GM23338 (cell line): ENCODE results near the gene TIMM50. TPM values are rescaled to one million over a fixed set of nuclear protein-coding genes. Genes with fewer than 3 reads are reported as not detected.
"Not testable (repeated sequence)": the region's sequence is repeated elsewhere in the genome, so short reads cannot be mapped to it uniquely, and the experiment has no call there.

ENCODE experiments used
- ATAC-seq: fragments of 200-7000 bp; cut with Tn5 transposase; 3 replicates; pipeline ENCODE4 v1.9.1; 2020
- DNase-seq: peaks from one replicate; pipeline ENCODE4 v3.0.0-alpha.2; 2015; ENCODE audit warnings: low spot score
- H2AFZ ChIP-seq: fragments of 200-600 bp; sonication (generic); 2 replicates; pipeline ENCODE4 v1.8.0; 2016; ENCODE audit warnings: antibody characterized with exemption, mild to moderate bottlenecking, moderate library complexity
- H3F3A ChIP-seq: fragments of 200-600 bp; sonication (generic); replicated peaks from 2 replicates; pipeline ENCODE4 v1.8.0; 2017; ENCODE audit warnings: antibody characterized with exemption, mixed run types, low read depth
- H3K27ac ChIP-seq: fragments of 200-600 bp; sonication (generic); 2 replicates; pipeline ENCODE4 v1.6.1; 2016; ENCODE audit warnings: low read depth
- H3K27me3 ChIP-seq: fragments of 200-600 bp; sonication (generic); 2 replicates; pipeline ENCODE4 v1.8.0; 2016; ENCODE audit warnings: mild to moderate bottlenecking, mixed run types, moderate library complexity; ENCODE audit not compliant: insufficient read depth
- H3K36me3 ChIP-seq: fragments of 200-600 bp; sonication (generic); 2 replicates; pipeline ENCODE4 v1.8.0; 2016; ENCODE audit warnings: mild to moderate bottlenecking; ENCODE audit not compliant: insufficient read depth
- H3K4me1 ChIP-seq: fragments of 200-600 bp; sonication (generic); 2 replicates; pipeline ENCODE4 v1.8.0; 2016; ENCODE audit warnings: mild to moderate bottlenecking, moderate library complexity; ENCODE audit not compliant: insufficient read depth
- H3K4me2 ChIP-seq: fragments of 200-600 bp; sonication (generic); 2 replicates; pipeline ENCODE4 v1.7.1; 2017; ENCODE audit warnings: mixed run types
- H3K4me3 ChIP-seq: fragments of 200-600 bp; sonication (generic); 2 replicates; pipeline ENCODE4 v1.6.1; 2016; ENCODE audit warnings: mixed run types
- H3K79me2 ChIP-seq: fragments of 200-600 bp; sonication (generic); replicated peaks from 2 replicates; pipeline ENCODE4 v1.8.0; 2017; ENCODE audit warnings: mild to moderate bottlenecking; ENCODE audit not compliant: insufficient read depth
- H3K9me2 ChIP-seq: fragments of 200-600 bp; sonication (generic); 2 replicates; pipeline ENCODE4 v1.8.0; 2017; ENCODE audit not compliant: insufficient read depth
- H4K20me1 ChIP-seq: fragments of 200-600 bp; sonication (generic); replicated peaks from 2 replicates; pipeline ENCODE4 v1.8.0; 2017; ENCODE audit warnings: mild to moderate bottlenecking; ENCODE audit not compliant: insufficient read depth
- H3K27ac Mint-ChIP-seq: 2 replicates; pipeline ENCODE4 v1.8.0; 2020; ENCODE audit warnings: inconsistent platforms, mild to moderate bottlenecking, moderate library complexity, mixed read lengths
- H3K27me3 Mint-ChIP-seq: 3 replicates; pipeline ENCODE4 v1.8.0; 2022; ENCODE audit warnings: low read depth, mild to moderate bottlenecking, moderate library complexity, mixed read lengths, inconsistent platforms; ENCODE audit not compliant: insufficient read depth, poor library complexity
- H3K36me3 Mint-ChIP-seq: 3 replicates; pipeline ENCODE4 v1.8.0; 2021; ENCODE audit warnings: low read depth, mild to moderate bottlenecking, inconsistent platforms, moderate library complexity, mixed read lengths
- H3K4me1 Mint-ChIP-seq: 3 replicates; pipeline ENCODE4 v1.8.0; 2020; ENCODE audit warnings: mild to moderate bottlenecking, inconsistent platforms, mixed read lengths
- H3K4me3 Mint-ChIP-seq: 3 replicates; pipeline ENCODE4 v1.8.0; 2021; ENCODE audit warnings: moderate library complexity, mild to moderate bottlenecking, inconsistent platforms, mixed read lengths
- H3K9me3 Mint-ChIP-seq: 3 replicates; pipeline ENCODE4 v1.8.0; 2020; ENCODE audit warnings: moderate library complexity, mild to moderate bottlenecking, inconsistent platforms, mixed read lengths
- CREB1 ChIP-seq: fragments of 250-450 bp; sonication (Bioruptor Pico); IDR thresholded peaks from 2 replicates; pipeline ENCODE4 v1.5.0; 2020; ENCODE audit warnings: low read depth, mild to moderate bottlenecking, moderate library complexity
- EZH2 ChIP-seq: fragments of 200-600 bp; sonication (generic); IDR thresholded peaks from one replicate; pipeline ENCODE4 v1.8.0; 2017; ENCODE audit warnings: antibody characterized with exemption, mild to moderate bottlenecking, low read depth; ENCODE audit not compliant: unreplicated experiment
- EZH2phosphoT487 ChIP-seq: fragments of 200-600 bp; sonication (generic); IDR thresholded peaks from one replicate; pipeline ENCODE4 v1.8.1; 2018; ENCODE audit warnings: antibody characterized with exemption; ENCODE audit not compliant: unreplicated experiment
- JUNB ChIP-seq: IDR thresholded peaks from one replicate; pipeline ENCODE4 v1.6.1; 2016; ENCODE audit warnings: antibody characterized with exemption; ENCODE audit not compliant: unreplicated experiment
- NANOG ChIP-seq: IDR thresholded peaks from 2 replicates; pipeline ENCODE4 v1.6.1; 2016; ENCODE audit warnings: antibody characterized with exemption, borderline replicate concordance
- POLR2AphosphoS5 ChIP-seq: IDR thresholded peaks from 2 replicates; pipeline ENCODE4 v1.6.1; 2016; ENCODE audit warnings: antibody characterized with exemption, low read depth
- STAT1 ChIP-seq: IDR thresholded peaks from one replicate; pipeline ENCODE4 v1.6.1; 2016; ENCODE audit warnings: antibody characterized with exemption; ENCODE audit not compliant: unreplicated experiment
- ZNF331 ChIP-seq: fragments of 250-450 bp; sonication (Bioruptor Pico); IDR thresholded peaks from 2 replicates; pipeline ENCODE4 v1.5.0; 2020; ENCODE audit warnings: low read depth, mild to moderate bottlenecking, moderate library complexity
- polyA plus RNA-seq: library from polyadenylated mRNA; unstranded; fragments of >200 nt; fragmentation: Nextera tagmentation; extraction: Ambion mirVana; gene quantifications from 2 replicates; pipeline ENCODE4 v1.2.1, GENCODE V29; 2016
- total RNA-seq: library from RNA; depleted of rRNA; stranded (reverse); fragments of >200 nt; shearing (Covaris generic); gene quantifications from 2 replicates; pipeline ENCODE4 v1.2.3, GENCODE V29; 2014
- TF ChIP-seq, protein P1 (sequence below): IDR thresholded peaks from 2 replicates; pipeline ENCODE4 v1.6.1; 2016; ENCODE audit warnings: antibody characterized with exemption
- TF ChIP-seq, protein P2 (sequence below), 2 experiments: fragments of 200-600 bp in 1 of 2; sonication (generic) in 1 of 2; conservative IDR thresholded peaks; 2 replicates each; pipeline versions ENCODE4 v1.5.1 to v1.6.1; 2016 to 2017; ENCODE audit warnings: antibody characterized with exemption in 2 of 2, low read depth in 2 of 2, mild to moderate bottlenecking in 2 of 2, moderate library complexity in 1 of 2
- TF ChIP-seq, protein P3 (sequence below): fragments of 250-450 bp; sonication (Bioruptor Pico); IDR thresholded peaks from 2 replicates; pipeline ENCODE4 v1.5.0; 2020; ENCODE audit warnings: mild to moderate bottlenecking, moderate library complexity

TIMM50 gene
- total and polyA plus RNA-seq, 2 experiments from 2014 or later, result 119 to 139 TPM

DNA sequence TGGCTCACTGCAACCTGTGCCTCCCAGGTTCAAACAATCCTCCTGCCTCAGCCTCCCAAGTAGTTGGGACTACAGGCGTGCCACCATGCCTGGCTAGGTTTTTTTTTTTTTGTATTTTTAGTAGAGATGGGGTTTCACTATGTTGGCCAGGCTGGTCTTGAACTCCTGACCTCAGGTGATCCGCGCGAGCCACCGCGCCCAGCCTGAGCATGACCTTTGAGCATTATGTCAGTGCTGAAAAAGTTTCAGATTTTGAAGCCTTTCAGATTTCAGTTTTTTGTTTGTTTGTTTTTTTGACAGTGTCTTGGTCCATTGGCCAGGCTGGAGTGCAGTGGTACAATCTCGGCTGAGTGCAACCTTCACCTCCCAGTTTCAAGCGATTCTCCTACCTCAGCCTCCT lies 29.4 kb upstream of the TIMM50 start:
- H3K36me3 ChIP-seq, H3F3A ChIP-seq, H3K9me2 ChIP-seq, DNase-seq, H3K4me1 ChIP-seq, H3K4me1 Mint-ChIP-seq, H3K4me2 ChIP-seq, H2AFZ ChIP-seq, H3K4me3 Mint-ChIP-seq, H3K4me3 ChIP-seq, H3K9me3 Mint-ChIP-seq, H3K27ac ChIP-seq, H3K27ac Mint-ChIP-seq, H3K27me3 Mint-ChIP-seq, H3K27me3 ChIP-seq, ATAC-seq: not testable (repeated sequence)
- peaks cover 31% of the 10 kb centered on the region for H4K20me1 ChIP-seq
- H3K36me3 Mint-ChIP-seq, result peaks cover 47% of the 10 kb centered on the region
- H3K79me2 ChIP-seq, result peaks cover 95% of the 10 kb centered on the region

DNA sequence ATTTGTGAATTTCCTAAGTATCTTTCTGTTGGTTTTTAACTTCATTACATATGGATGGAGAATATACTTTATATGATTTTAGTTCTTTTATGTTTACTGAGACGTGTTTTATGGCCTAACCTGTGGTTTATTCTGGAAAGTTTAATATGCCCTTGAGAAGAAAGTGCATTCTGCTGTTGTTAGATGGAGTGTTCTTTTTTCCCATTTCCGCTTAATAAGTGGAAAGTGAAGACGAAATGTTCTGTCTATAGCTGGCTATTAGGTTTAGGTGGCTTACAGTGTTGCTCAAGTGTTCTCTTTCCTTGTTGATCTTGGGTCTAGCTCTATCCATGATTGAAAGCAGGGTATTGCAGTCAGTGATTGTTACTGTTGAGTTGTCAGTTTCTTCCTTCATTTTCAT lies 17.2 kb upstream of the TIMM50 start:
- Mint-ChIP-seq H3K27me3 (peaks cover 3% of the 10 kb centered on the region), H3K4me3 (no peak overlapping the region), H3K9me3 (no peaks in the 10 kb centered on the region), H3K27ac (no peak overlapping the region), H3K4me1 (no peaks in the 10 kb centered on the region; the same call in 2 of the 3 replicates), H3K36me3 (peaks cover 60% of the 10 kb centered on the region)
- H3F3A ChIP-seq, result 0 out of 2 replicates have a peak, but pooled peaks cover 4% of the 10 kb centered on the region
- no peak overlapping the region for H2AFZ ChIP-seq
- no peaks in the 10 kb centered on the region for H3K79me2 ChIP-seq
- ATAC-seq, result no peak
- H3K9me2 ChIP-seq, result no peaks in the 10 kb centered on the region
- H3K4me2 ChIP-seq, result no peak overlapping the region
- H3K36me3 ChIP-seq, result peaks cover 40% of the 10 kb centered on the region
- H3K4me1 ChIP-seq, result no peaks in the 10 kb centered on the region
- no peak for DNase-seq
- H4K20me1 ChIP-seq, result peaks cover 8% of the 10 kb centered on the region; the same call in 1 of the 2 replicates
- no peaks in the 10 kb centered on the region for H3K27me3 ChIP-seq
- no peak overlapping the region for H3K4me3 ChIP-seq
- H3K27ac ChIP-seq, result no peak overlapping the region
- TF ChIP-seq, protein P1, sequence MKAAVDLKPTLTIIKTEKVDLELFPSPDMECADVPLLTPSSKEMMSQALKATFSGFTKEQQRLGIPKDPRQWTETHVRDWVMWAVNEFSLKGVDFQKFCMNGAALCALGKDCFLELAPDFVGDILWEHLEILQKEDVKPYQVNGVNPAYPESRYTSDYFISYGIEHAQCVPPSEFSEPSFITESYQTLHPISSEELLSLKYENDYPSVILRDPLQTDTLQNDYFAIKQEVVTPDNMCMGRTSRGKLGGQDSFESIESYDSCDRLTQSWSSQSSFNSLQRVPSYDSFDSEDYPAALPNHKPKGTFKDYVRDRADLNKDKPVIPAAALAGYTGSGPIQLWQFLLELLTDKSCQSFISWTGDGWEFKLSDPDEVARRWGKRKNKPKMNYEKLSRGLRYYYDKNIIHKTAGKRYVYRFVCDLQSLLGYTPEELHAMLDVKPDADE, result no peak
- no peak for TF ChIP-seq CREB1
- TF ChIP-seq POLR2AphosphoS5, result no peak
- TF ChIP-seq, protein P2, sequence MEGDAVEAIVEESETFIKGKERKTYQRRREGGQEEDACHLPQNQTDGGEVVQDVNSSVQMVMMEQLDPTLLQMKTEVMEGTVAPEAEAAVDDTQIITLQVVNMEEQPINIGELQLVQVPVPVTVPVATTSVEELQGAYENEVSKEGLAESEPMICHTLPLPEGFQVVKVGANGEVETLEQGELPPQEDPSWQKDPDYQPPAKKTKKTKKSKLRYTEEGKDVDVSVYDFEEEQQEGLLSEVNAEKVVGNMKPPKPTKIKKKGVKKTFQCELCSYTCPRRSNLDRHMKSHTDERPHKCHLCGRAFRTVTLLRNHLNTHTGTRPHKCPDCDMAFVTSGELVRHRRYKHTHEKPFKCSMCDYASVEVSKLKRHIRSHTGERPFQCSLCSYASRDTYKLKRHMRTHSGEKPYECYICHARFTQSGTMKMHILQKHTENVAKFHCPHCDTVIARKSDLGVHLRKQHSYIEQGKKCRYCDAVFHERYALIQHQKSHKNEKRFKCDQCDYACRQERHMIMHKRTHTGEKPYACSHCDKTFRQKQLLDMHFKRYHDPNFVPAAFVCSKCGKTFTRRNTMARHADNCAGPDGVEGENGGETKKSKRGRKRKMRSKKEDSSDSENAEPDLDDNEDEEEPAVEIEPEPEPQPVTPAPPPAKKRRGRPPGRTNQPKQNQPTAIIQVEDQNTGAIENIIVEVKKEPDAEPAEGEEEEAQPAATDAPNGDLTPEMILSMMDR (conservative IDR thresholded peaks at IDR 0.05; ENCODE audit: low read depth in 2 of 2), result no peak
- no peak for TF ChIP-seq NANOG
- TF ChIP-seq STAT1, result no peak
- TF ChIP-seq ZNF331, result no peak
- TF ChIP-seq JUNB, result no peak
- TF ChIP-seq EZH2phosphoT487, result no peak
- TF ChIP-seq, protein P3, sequence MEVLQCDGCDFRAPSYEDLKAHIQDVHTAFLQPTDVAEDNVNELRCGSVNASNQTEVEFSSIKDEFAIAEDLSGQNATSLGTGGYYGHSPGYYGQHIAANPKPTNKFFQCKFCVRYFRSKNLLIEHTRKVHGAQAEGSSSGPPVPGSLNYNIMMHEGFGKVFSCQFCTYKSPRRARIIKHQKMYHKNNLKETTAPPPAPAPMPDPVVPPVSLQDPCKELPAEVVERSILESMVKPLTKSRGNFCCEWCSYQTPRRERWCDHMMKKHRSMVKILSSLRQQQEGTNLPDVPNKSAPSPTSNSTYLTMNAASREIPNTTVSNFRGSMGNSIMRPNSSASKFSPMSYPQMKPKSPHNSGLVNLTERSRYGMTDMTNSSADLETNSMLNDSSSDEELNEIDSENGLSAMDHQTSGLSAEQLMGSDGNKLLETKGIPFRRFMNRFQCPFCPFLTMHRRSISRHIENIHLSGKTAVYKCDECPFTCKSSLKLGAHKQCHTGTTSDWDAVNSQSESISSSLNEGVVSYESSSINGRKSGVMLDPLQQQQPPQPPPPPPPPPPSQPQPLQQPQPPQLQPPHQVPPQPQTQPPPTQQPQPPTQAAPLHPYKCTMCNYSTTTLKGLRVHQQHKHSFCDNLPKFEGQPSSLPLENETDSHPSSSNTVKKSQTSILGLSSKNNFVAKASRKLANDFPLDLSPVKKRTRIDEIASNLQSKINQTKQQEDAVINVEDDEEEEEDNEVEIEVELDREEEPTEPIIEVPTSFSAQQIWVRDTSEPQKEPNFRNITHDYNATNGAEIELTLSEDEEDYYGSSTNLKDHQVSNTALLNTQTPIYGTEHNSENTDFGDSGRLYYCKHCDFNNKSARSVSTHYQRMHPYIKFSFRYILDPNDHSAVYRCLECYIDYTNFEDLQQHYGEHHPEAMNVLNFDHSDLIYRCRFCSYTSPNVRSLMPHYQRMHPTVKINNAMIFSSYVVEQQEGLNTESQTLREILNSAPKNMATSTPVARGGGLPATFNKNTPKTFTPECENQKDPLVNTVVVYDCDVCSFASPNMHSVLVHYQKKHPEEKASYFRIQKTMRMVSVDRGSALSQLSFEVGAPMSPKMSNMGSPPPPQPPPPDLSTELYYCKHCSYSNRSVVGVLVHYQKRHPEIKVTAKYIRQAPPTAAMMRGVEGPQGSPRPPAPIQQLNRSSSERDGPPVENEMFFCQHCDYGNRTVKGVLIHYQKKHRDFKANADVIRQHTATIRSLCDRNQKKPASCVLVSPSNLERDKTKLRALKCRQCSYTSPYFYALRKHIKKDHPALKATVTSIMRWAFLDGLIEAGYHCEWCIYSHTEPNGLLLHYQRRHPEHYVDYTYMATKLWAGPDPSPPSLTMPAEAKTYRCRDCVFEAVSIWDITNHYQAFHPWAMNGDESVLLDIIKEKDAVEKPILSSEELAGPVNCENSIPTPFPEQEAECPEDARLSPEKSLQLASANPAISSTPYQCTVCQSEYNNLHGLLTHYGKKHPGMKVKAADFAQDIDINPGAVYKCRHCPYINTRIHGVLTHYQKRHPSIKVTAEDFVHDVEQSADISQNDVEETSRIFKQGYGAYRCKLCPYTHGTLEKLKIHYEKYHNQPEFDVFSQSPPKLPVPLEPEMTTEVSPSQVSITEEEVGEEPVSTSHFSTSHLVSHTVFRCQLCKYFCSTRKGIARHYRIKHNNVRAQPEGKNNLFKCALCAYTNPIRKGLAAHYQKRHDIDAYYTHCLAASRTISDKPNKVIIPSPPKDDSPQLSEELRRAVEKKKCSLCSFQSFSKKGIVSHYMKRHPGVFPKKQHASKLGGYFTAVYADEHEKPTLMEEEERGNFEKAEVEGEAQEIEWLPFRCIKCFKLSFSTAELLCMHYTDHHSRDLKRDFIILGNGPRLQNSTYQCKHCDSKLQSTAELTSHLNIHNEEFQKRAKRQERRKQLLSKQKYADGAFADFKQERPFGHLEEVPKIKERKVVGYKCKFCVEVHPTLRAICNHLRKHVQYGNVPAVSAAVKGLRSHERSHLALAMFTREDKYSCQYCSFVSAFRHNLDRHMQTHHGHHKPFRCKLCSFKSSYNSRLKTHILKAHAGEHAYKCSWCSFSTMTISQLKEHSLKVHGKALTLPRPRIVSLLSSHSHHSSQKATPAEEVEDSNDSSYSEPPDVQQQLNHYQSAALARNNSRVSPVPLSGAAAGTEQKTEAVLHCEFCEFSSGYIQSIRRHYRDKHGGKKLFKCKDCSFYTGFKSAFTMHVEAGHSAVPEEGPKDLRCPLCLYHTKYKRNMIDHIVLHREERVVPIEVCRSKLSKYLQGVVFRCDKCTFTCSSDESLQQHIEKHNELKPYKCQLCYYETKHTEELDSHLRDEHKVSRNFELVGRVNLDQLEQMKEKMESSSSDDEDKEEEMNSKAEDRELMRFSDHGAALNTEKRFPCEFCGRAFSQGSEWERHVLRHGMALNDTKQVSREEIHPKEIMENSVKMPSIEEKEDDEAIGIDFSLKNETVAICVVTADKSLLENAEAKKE (CRISPR knock-in tag), result no peak
- TF ChIP-seq EZH2, result no peak
